Ovary (tissue), 3 donors: ENCODE data around the gene SMAD3.

ENCODE experiments used
- CTCF ChIP-seq, 3 donors: fragments of 450-650 bp in 2 of 3; fragments of 200-600 bp in 1 of 3; IDR thresholded peaks; one replicate each; pipeline versions ENCODE4 v1.5.1 to v1.8.0; 2016 to 2022; ENCODE audit warnings: antibody characterized with exemption in 3 of 3, mild to moderate bottlenecking in 1 of 3
- POLR2A ChIP-seq: fragments of 450-650 bp; IDR thresholded peaks from one replicate; pipeline ENCODE4 v1.6.1; 2017; ENCODE audit warnings: antibody characterized with exemption, mild to moderate bottlenecking, moderate library complexity
- donor health status: DM: no; HTN: no; CAD: no.

- TF ChIP-seq CTCF (IDR thresholded peaks at IDR 0.05) (no peak), POLR2A (no peak)
Measured at GRCh38 chr15:67227431-67227830, 162.0 kb downstream of the SMAD3 start.
